Stimulated activated CD8-positive, alpha-beta memory T cell treated with anti-CD3 and anti-CD28 coated beads, Interleukin-15, amount 100 ng/mL, for 24 hours (primary cell): ENCODE results near the gene CIDEC.
"Not testable (repeated sequence)": the region's sequence is repeated elsewhere in the genome, so short reads cannot be mapped to it uniquely, and the experiment has no call there.

Experiments used
- DNase-seq: peaks from one replicate; pipeline ENCODE4 v3.0.0-alpha.2; 2020; ENCODE audit warnings: low read depth

CIDEC gene

GRCh38 chr3:9875448-9875847, 4.6 kb downstream of the CIDEC start:
- no peak for DNase-seq

GRCh38 chr3:9872067-9872466, 8.0 kb downstream of the CIDEC start:
- not testable (repeated sequence) for DNase-seq

GRCh38 chr3:9870978-9871377, 9.1 kb downstream of the CIDEC start:
- no peak for DNase-seq

GRCh38 chr3:9869955-9870354, 10.1 kb downstream of the CIDEC start:
- no peak for DNase-seq

- DNase-seq = no peak
Measured at GRCh38 chr3:9867106-9867505, 12.9 kb downstream of the CIDEC start.

- DNase-seq = no peak
Measured at GRCh38 chr3:9866639-9867038, 13.4 kb downstream of the CIDEC start.

- DNase-seq = not testable (repeated sequence)
Measured at GRCh38 chr3:9865125-9865637, 14.9 kb downstream of the CIDEC start.

GRCh38 chr3:9864200-9864927, 15.7 kb downstream of the CIDEC start:
- DNase-seq = no peak

- no peak for DNase-seq
Measured at GRCh38 chr3:9863058-9863772, 16.8 kb downstream of the CIDEC start.

- DNase-seq = no peak
Measured at GRCh38 chr3:9862391-9863057, 17.5 kb downstream of the CIDEC start.

- no peak for DNase-seq
Measured at GRCh38 chr3:9861626-9862130, 18.4 kb downstream of the CIDEC start.

GRCh38 chr3:9861201-9861600, 18.9 kb downstream of the CIDEC start:
- no peak for DNase-seq

GRCh38 chr3:9859530-9860025, 20.5 kb downstream of the CIDEC start:
- DNase-seq = no peak

GRCh38 chr3:9855594-9855993, 24.5 kb downstream of the CIDEC start:
- DNase-seq = no peak

- not testable (repeated sequence) for DNase-seq
Measured at GRCh38 chr3:9854291-9854940, 25.6 kb downstream of the CIDEC start.

GRCh38 chr3:9852528-9852927, 27.5 kb downstream of the CIDEC start:
- no peak for DNase-seq

- DNase-seq = not testable (repeated sequence)
Measured at GRCh38 chr3:9851926-9852325, 28.1 kb downstream of the CIDEC start.

- not testable (repeated sequence) for DNase-seq
Measured at GRCh38 chr3:9851383-9851782, 28.7 kb downstream of the CIDEC start.

- not testable (repeated sequence) for DNase-seq
Measured at GRCh38 chr3:9848860-9849259, 31.2 kb downstream of the CIDEC start.

- DNase-seq = not testable (repeated sequence)
Measured at GRCh38 chr3:9847870-9848269, 32.2 kb downstream of the CIDEC start.

- DNase-seq = no peak
Measured at GRCh38 chr3:9846931-9847488, 33.0 kb downstream of the CIDEC start.

- DNase-seq = no peak
Measured at GRCh38 chr3:9846231-9846630, 33.8 kb downstream of the CIDEC start.
